OCI-LY7 (cell line): ENCODE results near the gene SIK3.

Source experiments
- CTCF ChIP-seq: fragments of 200-600 bp; sonication (generic); conservative IDR thresholded peaks from 2 replicates; pipeline ENCODE4 v1.5.1; 2014; ENCODE audit warnings: mild to moderate bottlenecking, antibody characterized with exemption, low read length, moderate library complexity, mixed read lengths
- EZH2phosphoT487 ChIP-seq: fragments of 200-600 bp; sonication (generic); IDR thresholded peaks from 2 replicates; pipeline ENCODE4 v1.6.1; 2018; ENCODE audit warnings: low read depth, borderline replicate concordance, mild to moderate bottlenecking, mixed run types, antibody characterized with exemption, low read length, moderate library complexity, mixed read lengths

DNA sequence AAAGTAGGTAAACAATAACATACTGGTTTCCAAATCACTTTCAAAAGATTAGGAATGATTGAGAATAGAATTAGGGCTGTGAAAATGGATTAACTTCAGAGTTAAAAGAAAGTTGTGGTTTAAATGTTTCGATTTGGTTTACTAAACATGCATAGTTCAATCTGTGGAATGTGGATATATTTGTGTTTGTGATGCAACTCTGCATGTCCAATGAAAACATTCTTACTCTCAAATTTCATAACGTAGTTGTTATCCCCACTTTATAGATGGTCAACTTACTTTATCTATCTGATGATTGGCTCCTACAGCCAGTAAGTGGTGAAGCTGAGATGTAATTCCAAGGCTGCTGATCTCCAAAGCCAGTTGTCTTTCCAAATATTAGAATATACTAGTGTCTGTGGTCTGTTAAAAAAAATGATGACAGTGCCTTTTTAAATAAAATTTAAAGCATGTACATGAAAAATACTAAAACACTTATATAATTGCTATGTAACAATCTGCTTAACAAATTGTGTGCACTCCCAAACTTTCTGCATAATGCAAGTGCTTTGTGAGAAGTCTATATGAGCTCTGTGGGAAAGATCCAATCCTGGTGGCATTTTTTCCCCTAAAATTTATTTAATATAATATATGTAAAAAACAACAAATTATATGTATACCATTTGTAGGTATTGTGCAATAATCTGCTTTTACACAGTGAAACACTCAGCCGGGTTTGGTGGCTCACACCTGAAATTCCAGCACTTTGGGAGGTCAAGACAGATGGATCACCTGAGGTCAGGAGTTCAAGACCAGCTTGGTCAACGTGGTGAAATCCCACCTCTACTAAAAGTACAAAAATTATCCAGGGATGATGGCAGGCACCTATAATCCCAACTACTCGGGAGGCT, 9.7 kb upstream of the SIK3 start:
- TF ChIP-seq CTCF (no peak), EZH2phosphoT487 (no peak)
